GM12864 (cell line): ENCODE data around the gene SPNS2.

ENCODE experiments used
- DNase-seq: peaks from one replicate; pipeline ENCODE4 v3.0.0-alpha.2; 2011; ENCODE audit warnings: low read depth
- H3K4me3 ChIP-seq: 2 replicates; pipeline ENCODE4 v1.5.1; 2011; ENCODE audit warnings: mild to moderate bottlenecking, low read depth, low read length, control low read depth
- CTCF ChIP-seq: IDR thresholded peaks from 2 replicates; pipeline ENCODE4 v1.5.1; 2011; ENCODE audit warnings: low read depth, mild to moderate bottlenecking, moderate library complexity, low read length, control low read depth, inconsistent platforms; ENCODE audit errors: missing control alignments

Gene SPNS2

GRCh38 chr17:4522661-4523060 lies 24.0 kb downstream of the SPNS2 start:
- no peak for TF ChIP-seq CTCF
- no peak for DNase-seq
- H3K4me3 ChIP-seq, result no peak overlapping the region

GRCh38 chr17:4523946-4524345 lies 25.3 kb downstream of the SPNS2 start:
- TF ChIP-seq CTCF, result no peak
- no peak for DNase-seq

DNA sequence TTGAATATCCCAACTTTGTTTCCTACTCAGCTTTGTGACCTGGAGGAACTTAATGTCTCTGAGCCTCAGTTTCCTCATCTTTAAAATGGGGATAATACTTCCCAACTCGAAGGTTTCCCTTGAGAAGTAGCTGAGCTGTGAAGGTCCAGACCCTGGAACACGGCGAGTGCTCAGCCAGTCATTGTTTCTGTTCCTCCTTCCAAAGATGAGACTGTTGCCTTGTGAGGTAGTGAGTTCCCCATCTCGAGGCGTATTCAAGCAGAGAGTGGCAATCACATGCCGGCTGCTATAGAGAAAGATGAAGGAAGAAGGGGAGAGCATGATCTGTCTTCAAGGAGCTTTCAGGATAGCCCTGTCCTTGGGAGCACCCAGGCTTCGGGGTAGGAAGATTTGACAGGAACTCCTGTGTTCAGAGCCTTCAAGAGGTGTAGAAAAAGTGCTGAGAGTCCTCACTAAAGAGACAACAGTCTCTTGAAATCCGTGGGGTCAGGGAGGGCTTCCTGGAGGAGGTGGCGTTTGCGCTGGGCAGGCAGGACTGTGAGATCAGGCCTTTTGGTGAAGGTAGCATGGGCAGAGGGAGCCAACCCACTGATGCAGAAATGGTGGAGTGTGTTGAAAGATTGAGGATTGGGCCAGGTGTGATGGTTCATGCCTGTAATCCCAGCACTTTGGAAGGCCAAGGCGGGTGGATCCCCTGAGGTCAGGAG lies 27.2 kb downstream of the SPNS2 start:
- TF ChIP-seq CTCF, result no peak
- DNase-seq, result no peak
- no peak overlapping the region for H3K4me3 ChIP-seq

More at GRCh38 chr17:4523946-4524345, 25.3 kb downstream of the SPNS2 start:
- no peak overlapping the region for H3K4me3 ChIP-seq

GRCh38 chr17:4527134-4527533 lies 28.5 kb downstream of the SPNS2 start:
- TF ChIP-seq CTCF, result no peak
- no peak for DNase-seq
- H3K4me3 ChIP-seq, result no peak overlapping the region

DNA sequence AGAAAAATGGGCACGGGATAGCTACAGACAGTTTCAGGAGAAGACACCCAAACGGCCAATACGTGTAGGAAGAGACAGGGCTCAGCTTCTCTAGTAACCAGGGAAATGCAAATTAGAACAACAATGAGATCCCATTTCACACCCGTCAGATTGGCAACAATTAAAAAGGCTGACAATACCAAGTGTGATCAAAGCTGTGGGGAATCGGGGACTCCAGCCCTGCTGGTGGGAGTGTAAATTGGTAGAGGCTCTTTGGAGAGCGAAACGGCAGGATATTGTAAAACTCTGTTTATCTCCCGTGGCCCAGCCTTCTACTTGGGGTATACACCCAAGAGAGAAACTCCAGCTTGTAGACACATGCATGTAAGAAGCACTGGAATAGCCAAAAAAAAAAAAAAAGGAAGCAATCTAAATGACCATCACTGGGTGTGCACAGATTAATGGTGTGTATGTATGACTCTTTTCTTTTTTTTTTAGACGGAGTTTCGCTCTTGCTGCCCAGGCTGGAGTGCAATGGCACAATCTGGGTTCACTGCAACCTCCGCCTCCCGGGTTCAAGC lies 29.0 kb downstream of the SPNS2 start:
- DNase-seq, result no peak
- no peak for TF ChIP-seq CTCF
- no peak overlapping the region for H3K4me3 ChIP-seq

DNA sequence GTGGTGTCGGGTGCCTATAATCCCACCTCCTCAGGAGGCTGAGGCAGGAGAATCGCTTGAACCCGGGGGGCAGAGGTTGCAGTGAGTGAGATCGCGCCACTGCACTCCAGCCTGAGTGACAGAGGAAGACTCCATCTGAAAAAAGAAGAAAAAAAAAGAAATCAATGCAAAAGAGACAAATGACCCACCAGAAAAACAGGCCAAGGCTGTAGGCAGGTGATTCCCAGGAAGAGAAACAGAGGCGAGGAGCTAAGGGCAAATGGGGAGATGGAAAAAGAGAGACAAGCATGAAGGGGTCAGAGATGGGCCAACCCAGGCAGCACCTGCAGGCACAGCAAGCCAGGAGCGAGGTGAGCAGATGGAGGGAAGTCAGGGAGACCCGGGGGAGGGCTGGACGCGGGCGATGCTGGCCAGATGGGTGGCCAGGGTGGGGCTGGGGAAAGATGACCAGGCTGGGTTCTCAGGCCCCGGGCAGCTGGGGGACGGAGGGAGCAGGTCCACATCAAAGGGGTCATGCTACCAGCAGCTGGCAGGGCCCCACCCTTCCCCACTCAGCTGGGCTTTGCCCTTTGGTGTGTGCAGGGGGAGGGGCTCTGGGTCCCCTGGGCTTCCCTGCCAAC lies 31.0 kb downstream of the SPNS2 start:
- no peak for DNase-seq
- no peak for TF ChIP-seq CTCF
- no peak overlapping the region for H3K4me3 ChIP-seq
